ENCODE results near the gene MAP7D3.
"Not testable (repeated sequence)": the region's sequence is repeated elsewhere in the genome, so short reads cannot be mapped to it uniquely, and the experiment has no call there.

MAP7D3 gene

GRCh38 chrX:136250191-136251040, 784 bp downstream of the MAP7D3 start:
- FAIRE-seq = no peak

DNA sequence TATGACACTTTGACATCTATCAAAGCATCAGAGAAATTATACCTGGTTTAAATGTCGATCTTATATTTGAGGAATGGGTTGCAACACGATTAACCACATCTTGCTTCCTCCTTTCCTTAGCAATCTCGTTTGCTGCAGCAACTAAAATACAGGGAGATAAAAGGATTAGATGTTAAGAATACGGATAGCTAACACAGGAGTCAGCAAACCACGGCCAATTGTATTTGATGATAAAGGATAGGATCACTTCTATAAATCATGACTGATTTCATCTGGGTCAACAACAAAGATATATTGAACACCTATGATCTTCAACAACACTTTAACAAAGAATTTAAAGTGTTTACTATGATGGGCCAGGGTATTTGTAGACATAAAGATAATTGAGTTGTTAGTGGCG, 5.0 kb downstream of the MAP7D3 start:
- FAIRE-seq = no peak

- FAIRE-seq = not testable (repeated sequence)
These were observed 13.4 kb downstream of the MAP7D3 start for GRCh38 chrX:136237849-136238248.

DNA sequence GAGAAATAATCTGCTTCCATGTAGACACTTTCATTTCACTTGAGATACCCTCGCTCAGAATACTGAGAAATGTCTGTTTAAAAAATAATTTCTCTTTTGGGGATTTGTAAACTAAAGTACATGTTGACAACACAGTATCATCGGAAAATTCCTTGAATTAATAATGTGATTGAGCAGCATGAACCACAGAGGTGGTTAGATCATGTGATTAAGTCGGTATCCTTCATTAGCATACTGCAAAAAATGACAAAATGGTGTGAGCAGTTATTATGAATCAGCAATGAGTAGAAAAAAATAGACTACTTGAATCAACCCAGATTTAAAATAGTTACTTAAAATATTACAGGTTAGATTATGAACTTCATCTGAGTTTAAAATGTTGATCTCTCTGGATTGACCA, 14.1 kb downstream of the MAP7D3 start:
- no peak for FAIRE-seq

- no peak for FAIRE-seq
These were observed 22.4 kb downstream of the MAP7D3 start for GRCh38 chrX:136228839-136229207.

DNA sequence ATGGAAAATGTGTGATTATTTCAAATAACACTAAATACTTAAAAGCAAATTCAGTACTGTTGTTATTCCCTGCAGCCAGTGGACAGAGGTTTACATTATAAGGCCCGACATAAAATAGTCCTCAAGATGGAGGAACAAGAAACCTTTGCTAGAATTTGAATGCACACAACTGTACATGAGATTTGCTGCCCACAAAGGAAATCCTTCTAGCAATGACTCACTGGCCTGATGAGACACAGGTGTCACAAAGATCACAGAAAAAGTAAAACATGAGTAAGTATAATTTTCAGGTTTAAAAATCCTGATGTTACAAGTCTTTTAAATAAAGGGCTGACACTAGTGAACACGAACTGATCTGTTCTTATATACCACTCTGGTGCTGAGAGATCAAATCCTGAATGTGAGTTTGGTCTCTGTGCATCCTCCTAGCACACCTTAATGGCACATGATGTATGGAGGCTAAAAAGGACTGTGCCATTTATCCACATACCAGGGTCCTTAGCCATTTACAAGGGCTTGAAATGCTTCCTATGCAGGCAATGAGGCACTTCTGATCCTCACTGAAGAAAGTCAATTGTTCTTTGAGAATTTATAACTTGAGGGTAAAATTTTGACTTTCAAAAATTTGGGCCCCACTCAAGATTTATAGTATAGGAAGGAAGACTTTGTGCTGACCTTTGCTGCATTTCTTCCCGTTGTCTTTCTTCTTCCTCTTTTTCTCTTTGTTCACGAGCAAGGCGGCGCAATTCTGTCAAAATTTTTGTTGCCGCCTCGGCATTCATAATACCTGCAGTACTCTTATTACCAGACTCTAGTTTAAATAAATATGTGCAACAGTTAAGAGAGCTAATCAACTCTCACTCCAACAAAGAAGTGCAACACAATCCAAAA, 23.0 kb downstream of the MAP7D3 start:
- no peak for FAIRE-seq

DNA sequence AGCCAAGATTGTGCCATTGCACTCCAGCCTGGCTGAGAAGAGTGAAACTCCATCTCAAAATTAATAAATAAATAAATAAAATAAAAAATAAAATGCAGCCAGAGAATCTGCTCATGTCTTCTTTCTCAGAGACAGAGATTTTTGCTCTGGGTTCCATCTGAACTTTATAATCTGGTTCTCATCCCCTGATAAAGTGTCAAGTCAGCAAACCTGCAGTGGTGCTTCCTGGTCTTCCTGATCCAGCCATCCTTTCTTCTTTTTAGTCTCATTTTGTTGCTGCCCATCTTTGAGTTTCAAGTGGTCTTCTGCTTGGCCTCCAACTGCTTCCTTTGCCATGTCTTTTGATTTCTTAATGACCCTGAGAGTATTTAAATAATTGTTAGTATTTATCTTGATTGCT, 24.1 kb downstream of the MAP7D3 start:
- FAIRE-seq = no peak

GRCh38 chrX:136221851-136222513, 29.2 kb downstream of the MAP7D3 start:
- FAIRE-seq = no peak

DNA sequence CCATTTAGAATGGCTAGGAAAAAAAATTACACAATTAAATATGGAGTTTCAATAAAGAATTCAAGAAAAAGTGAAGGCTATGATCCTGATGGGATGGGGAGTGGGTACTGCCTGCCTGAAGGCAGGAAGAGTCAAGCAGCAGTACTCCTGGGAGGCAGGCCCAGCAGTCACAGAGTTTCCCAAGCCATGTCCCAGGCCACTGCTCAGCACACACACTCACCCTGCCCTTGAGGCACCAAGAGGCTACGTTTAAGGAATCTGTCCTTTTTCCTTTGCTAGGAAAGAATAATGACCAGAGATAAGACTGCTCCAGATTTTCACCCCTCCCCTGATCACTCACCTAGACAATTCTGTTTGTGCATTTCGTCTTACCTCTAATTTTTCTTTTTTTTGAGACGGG, 30.2 kb downstream of the MAP7D3 start:
- no peak for FAIRE-seq

GRCh38 chrX:136220540-136220939, 30.7 kb downstream of the MAP7D3 start:
- FAIRE-seq = no peak

DNA sequence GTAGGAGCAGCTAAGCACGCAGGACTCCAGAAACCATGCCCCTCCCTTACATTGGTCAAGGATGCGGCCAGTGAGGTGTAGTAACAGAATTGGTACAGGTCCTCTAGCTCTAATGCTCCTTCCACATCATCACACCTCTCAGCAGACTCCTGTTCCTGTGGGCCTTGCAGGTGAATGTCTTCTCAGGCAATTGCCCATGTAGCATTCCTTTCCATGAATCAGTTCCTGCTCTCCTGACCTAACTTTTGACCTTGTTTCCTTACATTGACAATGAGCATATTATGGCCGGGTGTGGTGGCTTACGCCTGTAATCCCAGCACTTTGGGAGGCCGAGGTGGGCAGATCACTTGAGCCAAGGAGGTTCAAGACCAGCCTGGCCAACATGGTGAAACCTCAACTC, 31.3 kb downstream of the MAP7D3 start:
- no peak for FAIRE-seq

DNA sequence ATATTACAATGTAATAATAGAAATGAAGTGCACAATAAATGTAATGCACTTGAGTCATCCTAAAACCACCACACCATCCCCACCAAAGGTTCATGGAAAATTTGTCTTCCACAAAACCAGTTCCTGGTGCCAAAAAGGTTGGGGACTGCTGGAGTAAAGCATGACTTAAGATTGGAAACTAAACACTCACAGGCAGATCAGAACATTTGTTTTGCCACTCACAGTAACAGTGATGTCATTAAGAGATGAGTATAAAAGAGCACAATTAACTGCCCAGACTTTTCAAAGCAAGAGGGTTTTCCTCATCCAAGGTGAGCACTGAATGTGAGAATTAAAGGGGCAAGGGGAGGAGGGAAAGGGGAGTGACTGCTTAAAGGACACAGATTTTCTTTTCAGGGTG, 35.6 kb downstream of the MAP7D3 start:
- no peak for FAIRE-seq

DNA sequence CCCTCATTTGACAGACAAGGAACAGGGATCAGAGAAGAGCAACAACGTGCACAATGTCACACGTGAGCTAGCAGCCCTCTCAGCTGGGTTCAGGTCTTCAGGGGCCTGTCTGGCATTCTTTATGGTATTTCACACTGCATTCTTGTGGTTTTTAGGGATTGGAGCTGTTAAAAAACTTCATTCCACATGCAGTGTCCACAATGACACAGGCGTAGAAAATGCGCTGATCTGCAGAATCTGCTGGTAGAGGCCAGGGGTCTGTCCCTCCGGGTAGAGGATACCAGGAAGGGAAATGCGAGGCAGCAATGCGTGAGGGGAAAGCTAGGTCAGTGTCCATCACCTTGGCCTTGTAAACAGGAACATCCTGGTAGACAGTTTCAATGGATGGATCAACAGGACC, 36.6 kb downstream of the MAP7D3 start:
- no peak for FAIRE-seq

- no peak for FAIRE-seq
These were observed 38.6 kb downstream of the MAP7D3 start for GRCh38 chrX:136212557-136213111.

DNA sequence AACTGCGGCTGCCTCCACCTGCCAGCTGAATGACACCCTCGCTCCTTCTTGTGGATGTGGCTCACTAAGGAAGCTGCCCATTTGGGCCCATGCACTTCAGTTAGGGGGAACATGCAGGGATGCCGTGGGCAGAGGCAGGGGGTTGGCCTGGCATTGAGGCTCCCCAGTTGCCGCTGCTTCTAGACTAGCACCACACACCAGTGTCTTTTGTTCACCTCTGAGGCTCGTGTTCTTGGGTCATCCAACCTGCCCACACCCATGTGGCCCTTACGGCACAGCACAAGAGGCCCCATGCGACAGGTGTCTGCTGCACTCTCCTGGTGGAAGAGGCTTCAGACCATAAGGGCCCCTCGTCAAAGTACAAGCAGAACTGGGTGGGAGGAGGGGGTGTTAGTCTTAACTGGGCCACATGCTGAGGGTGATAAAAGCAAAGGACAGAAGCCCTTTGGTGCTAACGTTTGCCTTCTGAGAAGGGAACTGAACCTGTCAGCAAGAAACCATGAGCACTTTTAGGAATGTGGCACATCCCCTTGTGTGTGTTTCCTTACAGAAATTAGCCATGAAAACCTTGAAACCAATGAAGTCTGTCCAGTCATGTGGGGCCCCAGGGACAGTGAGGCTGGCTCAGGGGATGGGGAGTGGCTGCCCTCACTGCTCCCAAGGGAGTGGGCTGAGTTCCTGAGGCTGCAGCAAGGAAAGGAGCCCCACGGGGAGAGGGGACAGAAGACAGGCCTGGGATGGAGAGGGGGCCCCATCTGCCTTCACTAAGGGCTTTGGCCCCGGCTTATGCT, 39.2 kb downstream of the MAP7D3 start:
- no peak for FAIRE-seq

GRCh38 chrX:136210806-136211205, 40.4 kb downstream of the MAP7D3 start:
- FAIRE-seq = no peak

GRCh38 chrX:136210243-136210642, 41.0 kb downstream of the MAP7D3 start:
- no peak for FAIRE-seq

DNA sequence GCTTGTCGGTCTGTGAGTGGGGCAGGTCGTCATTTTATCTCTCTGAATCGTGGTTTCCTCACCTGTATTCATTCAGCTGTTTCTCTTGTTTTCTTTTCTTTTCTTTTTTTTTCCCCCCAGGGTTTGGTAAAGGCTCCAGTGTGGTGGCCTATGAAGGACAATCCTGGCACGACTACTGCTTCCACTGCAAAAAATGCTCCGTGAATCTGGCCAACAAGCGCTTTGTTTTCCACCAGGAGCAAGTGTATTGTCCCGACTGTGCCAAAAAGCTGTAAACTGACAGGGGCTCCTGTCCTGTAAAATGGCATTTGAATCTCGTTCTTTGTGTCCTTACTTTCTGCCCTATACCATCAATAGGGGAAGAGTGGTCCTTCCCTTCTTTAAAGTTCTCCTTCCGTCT, 41.4 kb downstream of the MAP7D3 start:
- no peak for FAIRE-seq

- no peak for FAIRE-seq
These were observed 42.0 kb downstream of the MAP7D3 start for GRCh38 chrX:136209016-136209738.

DNA sequence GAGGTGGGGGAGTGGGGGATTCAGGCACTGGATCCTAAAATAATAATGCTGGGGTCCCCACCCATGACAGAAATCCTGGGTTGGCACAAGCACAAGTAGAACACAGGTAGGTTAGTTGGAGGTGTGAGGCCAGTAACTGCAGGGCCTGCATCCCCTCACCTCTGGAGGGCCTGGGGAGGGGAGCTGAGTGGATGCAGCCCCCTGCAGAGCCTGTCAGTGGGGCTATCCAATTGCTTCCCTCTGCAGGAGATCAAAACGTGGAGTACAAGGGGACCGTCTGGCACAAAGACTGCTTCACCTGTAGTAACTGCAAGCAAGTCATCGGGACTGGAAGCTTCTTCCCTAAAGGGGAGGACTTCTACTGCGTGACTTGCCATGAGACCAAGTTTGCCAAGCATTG, 43.7 kb downstream of the MAP7D3 start:
- FAIRE-seq = no peak

DNA sequence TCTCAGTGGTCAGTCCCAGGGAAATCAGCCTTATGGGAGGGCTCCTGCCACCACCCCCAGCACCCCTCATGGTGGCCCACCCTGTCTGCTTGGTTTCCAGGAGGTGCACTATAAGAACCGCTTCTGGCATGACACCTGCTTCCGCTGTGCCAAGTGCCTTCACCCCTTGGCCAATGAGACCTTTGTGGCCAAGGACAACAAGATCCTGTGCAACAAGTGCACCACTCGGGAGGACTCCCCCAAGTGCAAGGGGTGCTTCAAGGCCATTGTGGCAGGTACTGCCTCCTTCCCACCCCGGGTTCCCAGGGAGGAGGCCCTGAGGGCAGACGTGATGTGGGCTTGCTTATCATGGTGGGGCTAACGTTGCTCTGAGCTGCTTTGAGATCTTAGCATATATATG, 44.3 kb downstream of the MAP7D3 start:
- FAIRE-seq = no peak

Measured in G401.6 (cell line).